HG02571 (cell line): ENCODE measurements around the gene BARHL2.

Source experiments
- ATAC-seq: cut with Tn5 transposase; IDR thresholded peaks from one replicate; pipeline ENCODE4 v1.9.1; 2021; ENCODE audit warnings: mild to moderate bottlenecking, moderate library complexity; ENCODE audit not compliant: unreplicated experiment

Gene BARHL2

GRCh38 chr1:90724926-90725656, 8.0 kb upstream of the BARHL2 start:
- ATAC-seq, result no peak

- no peak for ATAC-seq
These were observed 7.3 kb upstream of the BARHL2 start for GRCh38 chr1:90724361-90724760.

GRCh38 chr1:90723590-90724108, 6.5 kb upstream of the BARHL2 start:
- ATAC-seq, result no peak

- ATAC-seq, result no peak
These were observed 5.9 kb upstream of the BARHL2 start for GRCh38 chr1:90722874-90723589.

GRCh38 chr1:90721210-90722194, 4.4 kb upstream of the BARHL2 start:
- ATAC-seq, result no peak

GRCh38 chr1:90720145-90720636, 3.1 kb upstream of the BARHL2 start:
- ATAC-seq, result no peak

GRCh38 chr1:90719330-90720144, 2.4 kb upstream of the BARHL2 start:
- no peak for ATAC-seq

GRCh38 chr1:90718411-90719329, 1.6 kb upstream of the BARHL2 start:
- no peak for ATAC-seq

- ATAC-seq, result no peak
These were observed 736 bp upstream of the BARHL2 start for GRCh38 chr1:90717665-90718410.

- no peak for ATAC-seq
These were observed 208 bp upstream of the BARHL2 start for GRCh38 chr1:90717356-90717664.

GRCh38 chr1:90716243-90716551, 905 bp downstream of the BARHL2 start:
- ATAC-seq, result no peak

- ATAC-seq, result no peak
These were observed 1.8 kb downstream of the BARHL2 start for GRCh38 chr1:90715309-90715708.

- ATAC-seq, result no peak
These were observed 2.6 kb downstream of the BARHL2 start for GRCh38 chr1:90714521-90714951.

- ATAC-seq, result no peak
These were observed 3.2 kb downstream of the BARHL2 start for GRCh38 chr1:90713741-90714509.

GRCh38 chr1:90712915-90713730, 4.0 kb downstream of the BARHL2 start:
- ATAC-seq, result no peak

GRCh38 chr1:90712153-90712856, 4.8 kb downstream of the BARHL2 start:
- ATAC-seq, result no peak
